Stimulated activated CD4-positive, alpha-beta T cell treated with anti-CD3 and anti-CD28 coated beads, Interleukin-4, amount 100 ng/mL, for 48 hours (primary cell): Measurements from ENCODE around the gene STRIT1.
"Not testable (repeated sequence)": the region's sequence is repeated elsewhere in the genome, so short reads cannot be mapped to it uniquely, and the experiment has no call there.

Experiments
- DNase-seq, 2 donors: peaks; one replicate each; pipeline ENCODE4 v3.0.0-alpha.2; 2020; ENCODE audit warnings: low read depth in 2 of 2

The STRIT1 gene

GRCh38 chr3:155313300-155313699 lies 19.8 kb upstream of the STRIT1 start:
- DNase-seq, result no peak

GRCh38 chr3:155312781-155313180 lies 19.3 kb upstream of the STRIT1 start:
- DNase-seq, result no peak

DNA sequence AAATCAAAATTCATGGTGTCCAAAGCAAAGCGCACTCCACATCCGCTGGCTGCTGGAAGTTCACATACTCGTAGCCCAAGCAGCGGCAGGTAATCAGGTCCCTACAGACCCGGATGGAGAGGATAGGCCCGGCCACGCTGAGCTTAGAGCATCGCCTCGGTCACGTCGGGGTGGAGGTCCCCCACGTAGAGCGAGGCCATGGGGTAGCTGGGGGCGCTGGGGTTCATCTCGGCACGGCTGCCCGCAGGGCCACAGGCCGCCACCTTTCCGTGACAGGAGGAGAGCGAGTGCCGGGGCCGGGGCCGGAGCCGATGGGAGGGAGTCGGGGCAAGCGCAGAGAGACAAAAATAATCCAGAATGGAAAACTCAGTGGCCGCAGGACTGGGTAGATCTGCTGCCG lies 16.1 kb upstream of the STRIT1 start:
- DNase-seq, result no peak

GRCh38 chr3:155308831-155309230 lies 15.3 kb upstream of the STRIT1 start:
- no peak for DNase-seq

GRCh38 chr3:155307183-155307582 lies 13.7 kb upstream of the STRIT1 start:
- no peak for DNase-seq

DNA sequence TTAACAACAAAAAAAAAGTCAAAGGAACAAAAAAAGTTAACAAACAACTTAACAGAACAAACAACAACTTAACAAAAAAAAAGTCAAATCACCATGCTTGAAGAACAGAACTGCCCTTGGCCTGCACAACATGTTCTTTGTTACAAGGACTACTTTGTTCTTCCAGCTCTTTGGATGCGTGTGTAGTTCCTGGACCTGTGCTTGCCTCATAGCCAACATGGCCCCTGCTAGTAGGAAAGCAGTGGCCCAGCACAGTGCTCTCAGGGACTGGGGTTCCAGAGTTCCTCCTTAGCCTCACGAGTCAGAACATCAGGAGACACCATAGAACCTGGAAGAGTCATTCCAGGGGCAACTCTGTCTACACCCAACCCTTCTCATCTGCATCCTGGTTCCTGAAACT lies 10.9 kb upstream of the STRIT1 start:
- no peak for DNase-seq

DNA sequence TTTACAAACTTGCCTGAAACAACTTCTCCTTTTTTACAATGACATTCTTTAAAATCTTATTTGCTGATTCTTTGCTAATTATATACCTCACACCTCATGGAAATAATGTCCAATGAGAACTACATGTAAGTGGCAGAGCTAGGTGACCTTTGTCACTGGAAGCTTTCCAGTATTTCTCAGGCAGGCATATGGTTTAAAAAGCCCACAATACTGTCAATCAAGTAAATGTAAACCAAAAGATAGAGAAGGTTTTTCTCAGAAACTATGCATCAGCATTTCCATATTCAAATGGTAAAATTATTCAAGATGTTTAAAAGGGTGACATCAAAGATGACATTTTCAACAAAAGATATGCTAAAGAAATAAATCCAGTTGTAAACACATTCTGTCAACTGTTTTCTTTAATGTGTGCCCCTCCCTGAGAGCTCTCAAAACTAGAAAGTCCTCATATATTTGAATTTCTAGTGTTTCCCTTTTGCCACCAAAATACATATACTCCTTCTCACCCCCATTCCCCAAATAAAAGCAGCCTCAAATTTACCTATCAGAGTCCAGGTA lies 10.1 kb upstream of the STRIT1 start:
- DNase-seq, result no peak

DNA sequence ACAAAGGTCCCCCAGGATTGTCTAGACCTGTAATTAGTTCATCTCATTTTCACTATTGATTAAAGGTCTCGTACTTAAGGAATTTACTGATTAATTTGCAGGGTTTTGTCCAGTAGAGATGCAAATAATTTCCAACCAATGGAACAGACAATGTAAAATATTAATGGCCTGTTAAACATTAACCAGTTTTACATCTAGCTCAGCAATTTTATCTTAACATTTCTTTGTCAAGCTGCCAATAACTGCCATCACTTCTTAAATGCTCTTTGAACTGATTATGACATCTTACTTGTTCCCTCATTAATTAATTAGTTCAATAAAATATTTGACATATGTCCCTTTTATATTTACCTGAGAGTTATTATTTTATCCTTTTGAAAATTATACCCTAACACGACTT lies 9.4 kb upstream of the STRIT1 start:
- DNase-seq, result no peak

- no peak for DNase-seq
Measured at GRCh38 chr3:155302481-155302880, 9.0 kb upstream of the STRIT1 start.

DNA sequence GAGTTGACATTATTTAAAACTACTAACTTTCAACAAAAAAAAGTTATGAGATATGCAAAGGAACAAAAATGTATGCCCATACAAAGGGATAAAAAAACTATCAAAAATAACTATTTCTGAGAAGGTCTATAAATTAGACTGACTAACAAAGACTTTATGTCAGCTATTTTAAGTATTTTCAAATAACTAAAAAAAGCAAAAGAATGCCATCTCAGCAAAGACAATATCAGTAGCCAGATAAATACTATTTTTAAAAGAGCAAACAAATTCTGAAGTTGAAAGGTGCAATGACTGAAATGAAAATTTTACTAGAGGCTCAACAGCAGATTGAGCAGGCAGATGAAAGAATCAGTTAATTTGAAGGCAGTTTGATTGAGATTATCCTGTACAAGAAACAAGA lies 3.6 kb upstream of the STRIT1 start:
- DNase-seq, result no peak

- no peak for DNase-seq
Measured at GRCh38 chr3:155296413-155296812, 2.9 kb upstream of the STRIT1 start.

DNA sequence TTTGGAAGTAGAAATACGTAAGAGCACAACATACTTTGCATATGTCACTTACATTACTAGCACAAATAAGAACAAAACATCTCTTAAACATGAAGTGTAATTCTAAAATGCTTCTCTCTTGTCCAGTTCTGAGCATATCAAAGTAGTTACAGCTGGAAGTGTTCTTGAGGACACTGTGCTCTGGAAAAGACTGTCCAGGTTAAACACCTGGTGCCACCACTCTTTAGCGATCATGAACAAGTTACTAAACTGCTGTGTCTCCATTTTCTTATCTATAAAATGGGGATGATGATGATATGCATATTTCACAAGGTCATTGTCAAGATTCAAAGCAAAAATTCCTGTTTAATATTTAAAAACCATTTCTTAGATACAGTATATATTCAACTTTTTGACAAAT lies 790 bp downstream of the STRIT1 start:
- no peak for DNase-seq

GRCh38 chr3:155292133-155292532 lies 1.4 kb downstream of the STRIT1 start:
- DNase-seq, result no peak

GRCh38 chr3:155286736-155287135 lies 6.7 kb downstream of the STRIT1 start:
- no peak for DNase-seq

DNA sequence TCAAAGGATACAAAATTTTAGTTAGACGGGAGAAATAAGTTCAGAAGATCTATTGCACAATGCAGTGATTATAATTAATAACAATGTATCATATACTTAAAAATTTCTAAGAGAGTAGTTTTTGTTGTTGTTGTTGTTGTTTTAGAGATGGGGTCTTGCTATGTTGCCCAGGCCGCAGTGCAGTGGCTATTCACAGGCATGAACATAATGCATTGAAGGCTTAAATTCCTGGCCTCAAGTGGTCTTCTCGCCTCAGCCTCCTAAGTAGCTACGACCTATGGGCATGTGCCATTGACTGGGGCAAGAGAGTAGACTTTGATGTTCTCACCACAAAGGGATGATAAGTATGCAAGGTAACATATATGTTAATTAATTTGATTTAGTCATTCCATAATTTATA lies 7.5 kb downstream of the STRIT1 start:
- no peak for DNase-seq

DNA sequence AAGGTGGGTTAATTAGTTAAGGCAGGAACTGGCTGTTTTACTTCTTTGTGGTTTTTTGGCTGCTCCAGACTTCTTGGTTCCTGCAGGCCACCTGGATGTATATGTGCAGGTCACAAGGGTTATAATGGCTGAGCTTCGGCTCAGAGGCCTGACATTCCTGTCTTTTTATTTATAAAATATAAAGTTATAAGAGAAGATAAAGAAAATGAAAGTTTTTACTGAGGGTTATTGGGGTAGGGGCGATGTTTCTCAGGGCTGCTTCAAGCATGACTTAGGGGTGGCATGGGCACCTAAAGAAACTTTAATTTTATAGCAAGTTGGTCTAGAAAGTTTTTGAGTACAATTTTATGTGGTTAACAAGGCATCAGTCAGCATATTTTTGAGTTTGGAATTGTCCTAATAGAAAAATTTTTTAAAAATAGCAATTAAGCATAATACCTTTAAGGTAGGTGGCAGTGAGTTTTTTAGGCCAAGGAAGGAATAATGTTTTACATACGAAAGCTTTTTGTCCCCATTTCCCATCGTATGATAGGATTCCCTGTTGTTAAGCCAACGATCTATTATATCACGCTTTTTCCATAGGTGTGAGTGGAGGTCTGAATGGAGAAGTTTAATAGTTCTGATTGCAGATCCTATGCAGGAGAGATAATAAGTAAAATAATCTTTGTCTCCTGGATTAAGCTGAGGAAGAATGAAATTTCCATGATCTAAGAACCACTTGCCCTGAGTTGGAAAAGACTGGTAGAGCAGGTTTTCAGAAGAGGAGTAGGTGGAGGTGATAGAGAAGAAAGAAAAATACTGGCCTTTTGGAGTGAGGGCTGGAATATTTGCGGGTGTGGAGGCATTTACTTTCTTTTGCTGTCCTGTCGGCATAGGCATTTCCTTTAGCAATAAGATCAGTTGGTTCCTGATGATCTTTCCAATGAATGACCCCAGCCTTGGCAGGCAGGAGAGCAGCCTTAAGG lies 10.1 kb downstream of the STRIT1 start:
- DNase-seq, result no peak

- DNase-seq, result no peak
Measured at GRCh38 chr3:155282385-155283091, 10.9 kb downstream of the STRIT1 start.

GRCh38 chr3:155281912-155282311 lies 11.6 kb downstream of the STRIT1 start:
- no peak for DNase-seq

GRCh38 chr3:155276089-155276488 lies 17.4 kb downstream of the STRIT1 start:
- not testable (repeated sequence) for DNase-seq

- DNase-seq, result not testable (repeated sequence)
Measured at GRCh38 chr3:155275159-155275754, 18.2 kb downstream of the STRIT1 start.

- not testable (repeated sequence) for DNase-seq
Measured at GRCh38 chr3:155274435-155274834, 19.0 kb downstream of the STRIT1 start.

- no peak for DNase-seq
Measured at GRCh38 chr3:155271343-155271613, 22.2 kb downstream of the STRIT1 start.
